ENCODE results near the gene TESK2.

Gene TESK2

DNA sequence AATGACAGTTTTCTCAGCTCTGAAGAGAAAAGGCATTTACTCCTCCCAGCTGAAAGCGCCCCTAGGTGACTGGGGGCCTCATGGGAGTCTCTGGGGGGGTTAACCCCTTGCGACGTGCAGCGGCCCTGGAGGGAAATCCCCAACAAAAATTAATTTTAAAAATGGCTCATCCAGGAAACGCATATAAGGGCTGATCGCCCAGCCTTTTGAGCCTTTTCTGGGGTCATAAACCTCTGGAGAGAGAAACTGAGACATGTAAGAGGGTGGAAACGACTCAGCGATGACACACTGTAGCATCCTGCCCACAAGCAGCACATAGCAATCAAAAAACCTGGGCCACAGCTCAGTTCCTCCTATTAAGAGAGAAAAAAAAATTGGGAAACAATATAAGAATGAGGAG lies 184.6 kb downstream of the TESK2 start:
- peak in 1 of 4 experiments; percentile 43 for DNase-seq (ENCODE audit: low read depth in 4 of 4, low spot score in 1 of 4)

- DNase-seq (ENCODE audit: low read depth in 4 of 4, low spot score in 1 of 4), result no peak
Observed at GRCh38 chr1:45305231-45305630, 185.7 kb downstream of the TESK2 start.

- DNase-seq (ENCODE audit: low read depth in 4 of 4, low spot score in 1 of 4), result no peak
Observed at GRCh38 chr1:45304311-45305081, 186.5 kb downstream of the TESK2 start.

GRCh38 chr1:45303520-45304310 lies 187.2 kb downstream of the TESK2 start:
- peak; percentile 94 to 99 (median 98) for DNase-seq (ENCODE audit: low read depth in 4 of 4, low spot score in 1 of 4)

DNA sequence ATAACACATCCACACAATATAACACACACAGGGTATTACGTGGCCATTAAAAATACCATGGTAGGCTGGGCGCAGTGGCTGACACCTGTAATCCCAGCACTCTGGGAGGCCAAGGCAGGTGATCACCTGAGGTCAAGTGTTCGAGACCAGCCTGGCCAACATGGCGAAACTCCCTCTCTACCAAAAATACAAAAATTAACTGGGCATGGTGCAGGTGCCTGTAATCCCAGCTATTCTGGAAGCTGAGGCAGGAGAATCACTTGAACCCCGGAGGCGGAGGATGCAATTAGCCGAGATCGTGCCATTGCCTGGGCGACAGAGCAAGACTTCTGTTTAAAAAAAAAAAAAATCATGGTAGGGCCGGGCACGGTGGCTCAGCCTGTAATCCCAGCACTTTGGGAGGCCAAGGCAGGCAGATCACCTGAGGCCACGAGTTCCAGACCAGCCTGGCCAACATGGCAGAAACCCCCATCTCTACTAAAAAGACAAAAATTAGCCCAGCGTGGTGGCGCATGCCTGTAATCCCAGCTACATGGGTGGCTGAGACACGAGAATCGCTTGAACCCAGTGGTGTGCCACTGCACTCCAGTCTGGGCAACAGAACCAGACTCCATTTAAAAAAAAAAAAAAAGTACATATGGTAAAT lies 188.3 kb downstream of the TESK2 start:
- no peak for DNase-seq (ENCODE audit: low read depth in 4 of 4, low spot score in 1 of 4)

DNA sequence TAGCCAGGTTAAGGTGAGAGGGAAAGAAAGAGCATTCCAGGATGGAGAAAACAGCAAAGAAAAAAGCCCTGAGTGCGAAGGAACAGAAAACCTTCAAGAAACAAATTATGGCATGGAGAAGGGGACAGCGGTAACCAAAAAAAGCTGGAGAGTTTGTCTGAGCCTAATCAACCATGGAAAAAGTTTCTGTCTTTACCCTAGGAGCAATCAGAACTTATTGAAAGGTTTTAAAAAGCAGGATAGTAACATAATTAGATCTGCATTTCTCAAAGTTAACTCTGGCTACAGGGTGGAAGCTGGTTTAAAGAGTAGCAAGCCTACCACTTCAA lies 190.3 kb downstream of the TESK2 start:
- DNase-seq (ENCODE audit: low read depth in 4 of 4, low spot score in 1 of 4), result no peak

GRCh38 chr1:45299981-45300668 lies 190.8 kb downstream of the TESK2 start:
- DNase-seq (ENCODE audit: low read depth in 4 of 4, low spot score in 1 of 4), result no peak

GRCh38 chr1:45299296-45299695 lies 191.7 kb downstream of the TESK2 start:
- no peak for DNase-seq (ENCODE audit: low read depth in 4 of 4, low spot score in 1 of 4)

DNA sequence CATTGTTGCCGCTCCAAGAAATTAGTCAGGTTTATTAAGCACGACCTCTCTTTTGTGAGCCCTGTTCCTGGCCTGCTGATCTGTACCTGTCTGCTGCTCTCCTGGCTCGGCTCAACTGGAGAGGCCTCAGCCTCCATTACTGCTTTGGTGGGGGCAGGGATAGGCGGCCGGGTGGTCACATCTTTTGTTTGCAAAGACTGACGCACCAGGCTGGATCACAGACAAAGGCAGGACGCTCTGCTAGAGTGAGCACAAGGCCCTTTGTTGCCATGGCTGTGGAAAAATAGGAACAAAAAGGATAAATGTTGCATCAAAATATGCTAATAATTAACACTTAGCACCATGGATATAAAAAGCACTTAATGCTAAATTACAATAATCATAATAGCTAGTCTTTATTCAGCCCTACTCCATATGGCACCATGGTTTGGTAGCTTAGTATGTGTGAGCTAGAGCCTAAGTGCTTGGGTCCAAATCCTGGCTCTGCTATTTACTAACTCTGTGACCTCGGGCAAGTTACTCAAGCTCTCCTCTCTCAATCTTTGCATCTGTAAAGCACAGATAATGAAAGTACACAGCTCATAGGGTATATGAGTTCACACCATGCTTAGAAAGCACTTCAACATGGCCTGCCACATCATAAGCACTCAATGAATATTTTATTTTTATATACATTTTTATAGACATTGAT lies 193.2 kb downstream of the TESK2 start:
- DNase-seq (ENCODE audit: low read depth in 4 of 4, low spot score in 1 of 4), result no peak

Data from stimulated activated CD4-positive, alpha-beta T cell treated with anti-CD3 and anti-CD28 coated beads, Interleukin-1b, Interleukin-23, amount 100 ng/mL, for 24 hours (primary cell).